NCI-H345 (cell line): Measurements from ENCODE around the gene PAK1.

Experiments
- DNase-seq: peaks from one replicate; lab custom pipeline; 2025; lab: John Stamatoyannopoulos, UW

The PAK1 gene

DNA sequence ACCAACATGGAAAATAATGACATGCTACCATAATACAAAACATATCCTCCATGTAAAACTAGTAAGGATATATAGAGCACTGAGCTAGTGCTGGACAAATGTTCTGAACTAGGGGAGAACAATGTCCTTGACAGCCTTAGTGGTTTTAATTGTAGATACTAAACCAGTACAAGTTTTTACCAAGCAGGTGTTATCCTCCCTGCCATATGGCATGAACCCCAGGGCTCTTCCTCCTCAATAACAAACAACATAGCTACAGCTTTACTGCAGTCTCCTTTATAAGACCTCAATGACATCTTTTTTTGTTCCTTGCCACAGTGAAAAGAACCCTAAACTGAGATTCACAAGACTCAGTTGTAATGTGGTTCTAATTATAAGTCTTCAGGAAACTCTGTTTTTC lies 102.2 kb downstream of the PAK1 start:
- DNase-seq = no peak

GRCh38 chr11:77370217-77370616 lies 103.7 kb downstream of the PAK1 start:
- DNase-seq = no peak

DNA sequence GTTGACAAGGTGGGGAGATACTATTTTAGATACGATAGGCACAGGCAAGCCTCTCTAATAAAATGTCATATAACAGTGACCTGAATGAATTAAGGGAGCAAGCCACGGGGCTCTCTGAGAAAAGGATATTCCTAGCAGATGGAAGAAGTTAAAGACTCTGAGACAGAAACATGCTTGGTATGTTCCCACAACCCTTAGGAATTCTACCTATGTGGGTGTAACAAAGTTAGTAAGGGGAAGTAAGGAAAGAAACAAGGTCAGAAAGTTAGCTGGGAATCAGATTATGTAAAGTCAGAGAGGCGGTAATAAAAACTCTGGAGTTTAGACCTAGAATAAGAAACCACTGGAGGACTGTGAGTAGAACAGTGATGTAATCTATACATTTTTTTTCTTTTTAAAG lies 112.7 kb downstream of the PAK1 start:
- DNase-seq = no peak

DNA sequence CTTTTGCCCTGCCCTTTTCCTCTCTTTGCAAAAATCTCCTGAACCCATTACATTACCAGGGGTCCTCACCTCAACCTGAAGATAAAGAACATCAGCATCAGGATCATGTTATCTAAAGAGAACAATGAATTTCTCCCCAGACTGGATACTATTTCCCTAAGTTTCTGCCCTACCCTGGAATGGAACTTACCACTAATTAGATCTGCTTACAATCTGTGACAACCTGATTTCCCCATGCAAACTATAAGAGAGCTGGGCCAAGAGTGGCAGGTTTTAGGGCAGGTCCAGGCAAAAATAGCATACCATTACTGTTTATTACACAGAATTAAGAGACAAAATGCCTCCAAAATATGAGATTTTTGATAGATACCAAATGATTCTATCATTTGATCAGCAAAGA lies 114.4 kb downstream of the PAK1 start:
- no peak for DNase-seq

DNA sequence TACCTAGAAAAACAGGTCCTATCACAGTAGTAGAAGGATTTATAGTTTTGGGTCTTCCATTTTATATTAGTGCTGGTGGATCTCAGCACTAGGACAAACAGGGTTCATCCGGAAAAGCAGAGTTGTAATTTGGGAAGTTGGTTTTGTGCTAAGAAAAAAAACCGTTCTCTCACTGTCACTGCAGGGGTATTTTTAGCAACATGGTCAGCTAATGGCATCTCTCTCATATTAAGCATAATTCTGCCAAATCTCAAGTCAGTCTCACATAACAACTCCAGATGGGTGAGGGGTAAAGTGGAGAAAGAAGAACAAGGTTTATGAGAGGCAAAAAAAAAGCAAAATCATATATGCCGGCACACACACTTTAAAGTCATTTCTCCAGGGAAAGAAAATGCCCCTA lies 120.8 kb downstream of the PAK1 start:
- no peak for DNase-seq

GRCh38 chr11:77351281-77351886 lies 122.5 kb downstream of the PAK1 start:
- DNase-seq = no peak

- no peak for DNase-seq
Observed at GRCh38 chr11:77347948-77348347, 125.9 kb downstream of the PAK1 start.

DNA sequence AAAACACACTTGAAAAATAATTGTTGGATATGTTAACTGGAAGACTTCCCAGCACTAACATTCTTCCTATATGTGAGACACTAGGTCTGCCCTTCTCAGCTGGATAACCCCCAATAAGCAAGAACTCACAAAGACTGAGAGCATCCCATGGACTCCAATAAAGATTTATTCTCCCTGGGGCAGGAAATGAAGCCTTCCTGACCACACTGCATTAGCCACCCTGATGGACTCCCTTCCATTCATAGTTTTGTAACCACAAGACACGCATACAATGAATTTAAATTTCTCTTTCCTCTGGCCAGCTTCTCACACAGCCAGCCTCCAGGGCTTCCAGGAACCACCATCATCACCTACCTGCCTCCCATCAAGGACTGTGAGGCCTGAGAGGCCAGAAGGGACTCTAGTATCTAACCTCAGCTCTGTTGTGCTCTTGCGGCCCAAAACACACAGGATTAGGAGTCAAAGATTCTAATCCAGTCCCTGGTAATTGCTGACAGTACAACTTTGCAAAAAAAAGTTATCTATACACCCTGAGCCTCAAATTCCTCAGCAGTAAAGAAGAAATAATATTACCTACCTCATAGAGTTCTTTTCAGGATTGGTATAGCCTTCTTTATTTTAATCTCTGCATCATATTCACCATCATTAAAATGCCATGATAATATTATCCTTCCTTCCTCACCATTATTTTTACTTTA lies 126.8 kb downstream of the PAK1 start:
- DNase-seq = no peak

GRCh38 chr11:77345621-77346020 lies 128.3 kb downstream of the PAK1 start:
- DNase-seq = no peak

DNA sequence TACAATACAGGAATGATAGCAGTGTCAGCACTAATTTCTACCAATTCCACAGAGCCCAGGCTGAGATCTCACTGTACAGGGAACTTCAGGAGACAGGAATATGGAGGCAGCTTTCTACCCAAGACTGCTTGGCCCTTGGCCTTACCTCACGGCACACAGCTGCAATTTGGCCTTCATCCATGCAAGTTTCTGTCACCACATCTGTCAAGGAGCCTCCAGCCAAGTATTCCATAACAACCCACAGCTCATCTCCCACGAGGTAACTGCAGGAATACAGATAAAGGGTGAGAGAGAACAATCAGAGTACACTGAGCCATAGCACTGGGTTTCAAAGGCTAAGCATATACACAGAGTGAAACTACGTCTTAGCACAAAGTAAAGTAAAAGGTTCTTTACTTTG lies 133.4 kb downstream of the PAK1 start:
- DNase-seq = no peak

- DNase-seq = no peak
Observed at GRCh38 chr11:77332259-77332658, 141.6 kb downstream of the PAK1 start.

- DNase-seq = no peak
Observed at GRCh38 chr11:77325159-77325558, 148.7 kb downstream of the PAK1 start.

- DNase-seq = no peak
Observed at GRCh38 chr11:77324508-77324907, 149.4 kb downstream of the PAK1 start.

DNA sequence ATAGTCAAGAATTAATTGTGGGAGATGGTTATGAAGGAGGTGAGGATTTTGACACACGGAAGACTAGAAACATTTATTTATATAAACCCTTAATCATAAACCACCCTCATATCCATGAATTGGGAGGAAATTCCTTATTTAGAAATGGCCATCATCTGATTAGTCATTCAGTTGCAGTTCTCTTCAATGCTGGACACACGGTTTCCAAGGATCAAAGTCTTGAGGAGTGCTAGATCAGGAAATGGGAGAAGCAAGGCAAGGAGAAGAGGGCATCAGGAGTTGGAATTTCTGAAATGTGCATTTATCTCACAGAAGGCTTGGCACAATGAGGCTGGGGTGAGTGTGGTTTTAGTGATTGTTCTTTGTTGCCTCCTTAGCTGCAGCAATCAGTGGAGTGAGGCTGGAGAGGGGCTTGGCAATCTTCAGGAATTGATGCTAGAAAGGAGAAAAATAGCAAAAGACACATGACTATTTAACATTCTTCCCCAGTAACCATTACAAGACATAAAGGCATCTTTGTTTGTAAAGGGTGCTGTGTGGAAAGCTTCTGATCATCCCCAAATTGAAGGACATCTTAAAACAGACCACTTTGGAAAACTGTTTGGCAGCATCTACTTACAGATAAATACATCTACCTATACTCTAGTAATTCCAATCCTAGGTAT lies 150.8 kb downstream of the PAK1 start:
- no peak for DNase-seq

- no peak for DNase-seq
Observed at GRCh38 chr11:77322506-77322905, 151.4 kb downstream of the PAK1 start.

DNA sequence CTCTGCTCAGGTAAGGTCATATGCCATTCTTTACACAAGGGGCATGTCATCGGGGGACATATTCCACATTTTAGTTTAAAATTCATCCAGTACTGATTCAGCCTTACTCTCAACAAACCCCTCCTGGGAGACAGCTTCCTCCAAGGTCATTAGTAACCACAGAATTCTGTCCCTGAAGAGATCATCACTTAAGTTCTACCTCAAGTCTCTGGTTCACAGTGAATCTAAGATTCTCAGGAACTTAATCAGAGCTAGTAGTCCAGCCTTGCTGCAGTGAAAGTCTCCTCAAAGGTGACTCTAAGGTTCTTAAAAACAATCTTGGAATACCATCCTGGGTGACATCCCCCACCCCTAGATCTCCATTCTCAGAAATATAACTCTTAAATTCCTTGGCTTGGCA lies 153.5 kb downstream of the PAK1 start:
- DNase-seq = no peak

DNA sequence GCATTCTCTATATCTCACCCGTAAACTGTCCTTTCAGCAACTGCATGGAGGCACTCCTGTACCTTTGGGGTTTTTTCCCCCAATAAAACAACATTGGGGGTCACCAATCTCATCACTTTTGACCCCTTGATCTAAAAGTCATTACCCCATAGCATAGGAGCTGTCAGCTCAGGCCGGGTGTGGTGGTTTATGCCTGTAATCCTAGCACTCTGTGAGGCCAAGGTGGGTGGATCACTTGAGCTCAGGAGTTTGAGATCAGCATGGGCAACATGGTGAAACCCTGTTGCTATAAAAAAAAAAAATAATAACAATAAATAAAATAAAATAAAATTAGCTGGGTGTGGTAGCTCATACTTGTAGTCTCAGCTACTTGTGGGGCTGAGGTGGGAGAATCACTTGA lies 155.3 kb downstream of the PAK1 start:
- no peak for DNase-seq

- no peak for DNase-seq
Observed at GRCh38 chr11:77316733-77317342, 157.1 kb downstream of the PAK1 start.

GRCh38 chr11:77312107-77312506 lies 161.8 kb downstream of the PAK1 start:
- no peak for DNase-seq

DNA sequence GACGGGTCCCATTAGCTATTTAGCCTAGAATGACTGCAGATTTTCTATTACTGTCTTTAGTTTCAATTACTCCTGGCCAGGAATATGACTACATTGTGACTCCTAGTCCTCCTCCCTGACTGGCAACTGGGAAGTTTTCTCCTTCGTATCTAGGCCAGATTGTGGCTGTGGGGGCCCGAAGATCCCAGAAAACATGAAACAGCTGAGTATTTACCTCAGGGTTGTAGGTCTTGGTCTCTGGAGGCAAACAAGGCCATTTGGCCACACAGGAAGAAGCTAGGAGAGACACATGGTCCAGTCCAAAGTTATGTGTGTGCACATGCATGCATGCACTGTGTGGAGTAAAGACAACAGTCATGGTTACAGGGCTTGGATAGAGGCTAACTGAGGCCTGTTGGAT lies 162.2 kb downstream of the PAK1 start:
- DNase-seq = no peak

DNA sequence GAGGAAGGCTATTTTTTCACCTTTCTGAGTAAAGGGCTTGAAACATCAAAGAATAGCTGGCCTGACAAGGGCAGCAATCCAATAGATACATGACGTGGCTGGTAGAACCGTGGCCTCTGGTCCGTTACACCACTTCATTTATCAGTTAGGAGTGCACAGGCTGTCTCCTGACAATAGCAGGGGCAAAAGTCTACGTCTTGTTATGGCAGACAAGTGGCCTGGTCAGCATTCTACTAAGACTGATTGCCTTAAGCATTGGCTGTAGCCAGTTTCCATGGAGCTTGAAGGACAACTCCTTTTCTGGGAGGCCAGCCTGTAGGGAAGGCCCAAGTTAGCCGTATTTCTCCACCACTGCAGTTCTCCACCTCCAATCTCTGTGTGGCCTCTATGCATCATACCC lies 163.2 kb downstream of the PAK1 start:
- DNase-seq = no peak

DNA sequence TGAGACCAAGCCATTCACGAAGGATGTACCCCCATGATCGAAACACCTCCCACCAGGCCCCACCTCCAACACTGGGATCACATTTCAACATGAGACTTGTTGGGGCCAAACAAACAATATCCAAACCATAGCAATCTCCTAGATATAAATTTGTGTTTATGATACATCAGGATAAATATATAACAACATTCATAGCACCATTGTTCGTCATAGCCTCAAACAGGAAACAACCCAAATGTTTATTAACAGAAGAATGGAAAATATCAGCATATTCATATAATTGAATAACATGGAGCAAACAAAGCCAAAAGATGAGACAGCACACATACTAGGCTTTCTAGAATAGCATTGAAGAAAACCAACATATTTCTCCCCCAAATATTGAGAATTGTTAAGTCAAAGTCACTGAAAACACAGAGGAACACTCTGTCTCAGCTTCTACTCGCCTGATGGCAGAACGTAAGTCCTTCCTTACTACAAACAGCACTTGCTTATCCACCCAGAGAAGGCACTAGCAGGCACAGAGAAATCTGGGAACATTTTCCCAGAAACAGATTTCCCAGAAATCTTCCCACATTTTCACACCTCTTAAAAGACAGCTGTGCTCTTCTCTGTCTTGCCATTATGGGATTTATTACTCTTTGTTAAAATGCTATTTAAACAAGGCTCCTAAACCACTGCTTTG lies 164.4 kb downstream of the PAK1 start:
- DNase-seq = no peak

- no peak for DNase-seq
Observed at GRCh38 chr11:77308838-77309237, 165.1 kb downstream of the PAK1 start.
